Measurements from ENCODE around the gene PCK2.

GRCh38 chr14:24149302-24149969, 55.3 kb downstream of the PCK2 start:
- TF ChIP-seq POLR2A (IDR thresholded peaks at IDR 0.05) (no peak), CTCF (IDR thresholded peaks at IDR 0.05) (no peak)
